D341Med (cell line): Measurements from ENCODE around the gene ZXDC.

Experiments
- DNase-seq: peaks from one replicate; pipeline ENCODE4 v3.0.0; 2012; ENCODE audit warnings: low spot score

Gene ZXDC

GRCh38 chr3:126473292-126474168 lies 2.2 kb downstream of the ZXDC start:
- no peak for DNase-seq

DNA sequence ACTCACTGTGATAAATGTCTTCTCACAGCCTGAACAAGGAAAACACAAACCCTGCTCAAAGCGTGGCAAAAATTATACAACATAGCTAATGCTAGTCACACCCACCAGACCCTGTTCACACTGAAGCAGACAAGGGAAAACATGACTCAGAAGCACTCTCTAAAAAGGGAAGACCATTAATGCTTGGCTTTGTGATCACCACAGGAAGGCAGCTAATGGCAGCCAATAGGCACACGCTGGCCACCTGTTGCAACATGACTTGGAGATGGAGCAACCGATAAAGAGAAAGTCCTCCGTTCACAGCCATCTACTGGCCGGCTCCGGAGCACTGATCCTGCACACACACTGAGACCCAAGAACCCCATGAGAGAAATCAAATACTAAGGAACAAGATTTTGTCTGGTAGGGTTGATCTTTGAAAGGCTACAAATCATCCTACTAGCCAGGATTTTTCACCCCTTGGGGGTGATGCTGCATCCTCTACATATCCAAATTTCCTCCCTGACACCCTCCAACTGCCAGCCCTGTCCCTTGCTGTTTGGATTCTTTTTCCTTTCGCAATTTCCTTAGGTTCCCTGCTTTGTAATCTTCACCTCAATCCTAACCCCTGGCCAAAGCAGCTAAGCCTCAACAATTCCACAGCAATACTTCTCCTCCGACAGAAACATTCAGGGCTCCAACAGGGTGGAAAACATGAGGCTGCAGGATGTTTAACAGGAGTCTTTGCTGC lies 3.2 kb downstream of the ZXDC start:
- DNase-seq: no peak

GRCh38 chr3:126469479-126469878 lies 6.2 kb downstream of the ZXDC start:
- no peak for DNase-seq

- no peak for DNase-seq
Observed at GRCh38 chr3:126468028-126468891, 7.4 kb downstream of the ZXDC start.

GRCh38 chr3:126467611-126467955 lies 8.1 kb downstream of the ZXDC start:
- no peak for DNase-seq

DNA sequence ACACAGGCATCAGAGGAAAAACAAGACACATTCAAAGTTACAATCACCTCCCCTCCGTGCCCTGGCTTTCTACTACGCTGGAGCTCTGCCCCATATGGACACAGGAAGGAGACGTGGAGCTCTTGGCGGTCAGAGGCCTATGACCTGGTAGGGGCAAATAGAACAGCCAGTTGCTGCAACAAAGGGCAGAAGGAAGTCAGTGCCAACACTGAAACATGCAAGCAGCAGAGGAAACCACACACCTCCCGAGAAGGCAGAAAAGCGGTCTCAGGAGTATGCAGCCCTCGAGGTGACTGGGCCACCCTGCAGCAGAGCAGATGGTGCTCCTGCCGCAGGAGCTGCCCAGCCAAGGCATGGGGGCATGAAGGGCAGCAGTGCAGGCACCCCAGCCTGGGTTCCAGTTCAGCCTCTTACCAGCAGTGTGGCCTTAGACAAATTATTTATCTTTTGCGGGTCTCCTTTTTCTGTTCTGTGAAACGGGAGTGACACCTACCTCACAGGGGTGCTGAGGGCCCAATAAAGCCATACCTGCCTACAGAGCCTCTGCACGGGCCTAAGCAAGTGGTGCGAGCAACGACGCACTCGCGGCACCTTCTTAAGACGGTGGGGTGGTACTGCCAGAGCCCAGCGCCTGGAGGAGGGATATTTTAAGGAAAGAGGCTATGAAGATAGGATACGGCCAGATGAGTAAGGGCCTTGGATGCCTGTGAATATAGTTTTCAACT lies 8.6 kb downstream of the ZXDC start:
- DNase-seq: no peak

GRCh38 chr3:126465928-126466544 lies 9.7 kb downstream of the ZXDC start:
- DNase-seq: peak; percentile 72

GRCh38 chr3:126464997-126465396 lies 10.7 kb downstream of the ZXDC start:
- no peak for DNase-seq

DNA sequence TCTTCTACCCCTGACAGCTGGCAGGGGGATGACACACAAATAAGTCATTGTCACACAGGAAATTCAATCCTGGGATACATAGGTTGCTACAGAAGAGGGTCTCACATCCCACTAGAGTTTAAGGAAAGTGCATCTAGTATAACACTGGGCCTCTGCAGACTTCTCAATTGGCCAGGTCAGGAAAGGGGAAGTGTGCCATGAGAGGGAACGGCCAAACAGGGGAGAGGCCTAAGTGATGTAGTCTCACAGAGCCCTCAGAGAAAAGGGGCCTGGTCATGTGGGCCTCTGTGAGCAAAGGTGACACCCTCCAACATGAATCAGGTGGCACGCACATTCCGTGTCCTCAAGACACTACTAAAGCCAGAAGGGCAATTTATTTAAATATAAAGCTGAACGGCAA lies 11.2 kb downstream of the ZXDC start:
- DNase-seq: no peak

- no peak for DNase-seq
Observed at GRCh38 chr3:126464093-126464492, 11.6 kb downstream of the ZXDC start.

- DNase-seq: no peak
Observed at GRCh38 chr3:126463521-126463920, 12.2 kb downstream of the ZXDC start.

GRCh38 chr3:126461450-126462070 lies 14.1 kb downstream of the ZXDC start:
- no peak for DNase-seq

DNA sequence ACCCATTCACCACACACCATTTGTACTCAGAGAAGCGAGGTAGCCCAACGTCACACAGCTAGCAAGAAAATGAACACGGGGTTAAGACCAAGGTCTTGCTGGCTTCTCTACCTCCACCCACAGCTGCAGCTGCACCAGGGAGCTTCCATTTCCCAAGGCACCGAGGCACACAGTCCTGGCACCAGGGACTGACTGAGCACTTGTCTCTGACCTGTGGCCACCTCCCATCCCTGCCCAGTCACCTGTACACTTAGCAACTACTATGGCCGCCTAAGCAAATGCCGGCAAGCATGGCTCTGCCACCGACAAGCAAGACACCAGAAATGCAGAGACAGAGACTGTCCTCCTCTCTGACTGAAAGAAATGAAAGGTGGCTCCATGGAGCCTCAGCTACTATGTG lies 15.3 kb downstream of the ZXDC start:
- DNase-seq: no peak

DNA sequence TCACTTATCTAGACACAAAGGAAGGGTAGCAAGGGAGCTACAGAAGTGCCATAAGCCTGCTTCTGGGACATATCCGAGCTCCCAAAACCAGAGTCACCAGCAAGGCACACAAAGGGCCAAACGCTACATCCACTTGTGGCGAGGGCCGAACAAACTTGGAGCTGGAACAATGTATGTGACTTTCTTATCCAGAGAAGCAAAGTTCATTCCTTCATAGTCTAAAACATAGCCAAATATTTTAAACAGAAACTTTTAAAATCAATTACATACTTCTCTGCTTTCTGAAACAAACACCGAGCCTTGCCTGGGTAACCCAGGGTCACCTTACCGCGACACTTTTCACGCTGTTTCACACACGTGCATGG lies 15.9 kb downstream of the ZXDC start:
- DNase-seq: no peak

DNA sequence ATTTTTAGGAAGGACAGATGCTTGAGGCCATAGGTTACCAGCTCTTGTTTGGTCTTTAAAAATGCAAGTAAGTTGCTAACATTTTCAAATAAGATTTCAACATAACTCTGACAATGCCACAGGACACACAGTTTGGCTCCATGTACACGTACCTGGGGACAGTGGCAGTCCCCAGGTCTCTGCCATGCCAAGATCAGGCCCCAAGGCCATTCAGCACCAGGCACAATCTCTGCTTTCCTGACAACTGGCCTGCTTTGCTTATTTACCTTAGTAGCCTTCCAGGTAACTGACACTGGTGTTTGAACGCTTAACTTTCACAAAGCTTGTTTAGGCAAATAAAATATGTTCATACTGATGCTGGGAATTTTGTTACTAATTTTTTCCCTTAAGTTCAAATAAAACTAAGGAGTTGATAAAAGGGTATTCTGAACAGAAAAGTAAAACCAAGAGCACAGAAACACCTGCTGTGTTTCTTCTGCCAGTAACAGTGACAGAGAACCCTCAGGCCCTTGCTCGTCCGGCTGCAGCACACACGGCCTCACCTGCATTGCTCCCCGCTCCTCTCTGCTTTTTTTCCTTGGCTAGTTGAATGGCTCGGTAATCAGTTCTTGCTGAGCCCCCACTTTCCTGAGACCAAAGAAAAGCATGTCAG lies 16.5 kb downstream of the ZXDC start:
- no peak for DNase-seq

DNA sequence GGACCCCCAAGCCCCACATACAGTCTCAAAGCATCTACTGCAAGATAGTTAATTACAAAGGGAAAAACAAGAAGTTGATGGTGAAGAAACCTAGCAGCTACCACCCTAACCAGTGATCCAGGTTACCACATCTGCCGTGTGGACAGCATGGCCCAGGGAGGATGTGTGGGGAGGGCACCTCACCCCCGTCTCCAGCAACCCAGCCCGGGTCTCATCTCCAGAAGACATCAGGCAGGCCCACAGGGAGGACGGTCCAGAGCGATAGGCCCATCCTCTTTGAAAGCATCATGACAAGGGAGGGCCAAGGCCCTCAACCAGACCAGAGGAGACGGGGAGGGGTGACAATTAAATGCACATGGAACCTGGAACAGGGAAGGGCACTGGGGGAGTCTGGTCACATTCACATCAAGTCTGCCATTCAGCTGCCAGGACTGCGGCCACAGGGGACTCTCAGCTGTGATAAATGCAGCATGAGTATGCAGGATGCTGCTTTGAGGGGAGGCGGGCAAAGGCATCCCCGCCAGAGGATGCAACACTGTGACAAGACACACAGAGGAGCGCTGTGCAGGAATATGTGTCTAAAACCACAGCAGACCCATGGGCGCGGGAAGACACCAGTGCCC lies 18.8 kb downstream of the ZXDC start:
- no peak for DNase-seq

GRCh38 chr3:126456211-126456610 lies 19.5 kb downstream of the ZXDC start:
- no peak for DNase-seq

DNA sequence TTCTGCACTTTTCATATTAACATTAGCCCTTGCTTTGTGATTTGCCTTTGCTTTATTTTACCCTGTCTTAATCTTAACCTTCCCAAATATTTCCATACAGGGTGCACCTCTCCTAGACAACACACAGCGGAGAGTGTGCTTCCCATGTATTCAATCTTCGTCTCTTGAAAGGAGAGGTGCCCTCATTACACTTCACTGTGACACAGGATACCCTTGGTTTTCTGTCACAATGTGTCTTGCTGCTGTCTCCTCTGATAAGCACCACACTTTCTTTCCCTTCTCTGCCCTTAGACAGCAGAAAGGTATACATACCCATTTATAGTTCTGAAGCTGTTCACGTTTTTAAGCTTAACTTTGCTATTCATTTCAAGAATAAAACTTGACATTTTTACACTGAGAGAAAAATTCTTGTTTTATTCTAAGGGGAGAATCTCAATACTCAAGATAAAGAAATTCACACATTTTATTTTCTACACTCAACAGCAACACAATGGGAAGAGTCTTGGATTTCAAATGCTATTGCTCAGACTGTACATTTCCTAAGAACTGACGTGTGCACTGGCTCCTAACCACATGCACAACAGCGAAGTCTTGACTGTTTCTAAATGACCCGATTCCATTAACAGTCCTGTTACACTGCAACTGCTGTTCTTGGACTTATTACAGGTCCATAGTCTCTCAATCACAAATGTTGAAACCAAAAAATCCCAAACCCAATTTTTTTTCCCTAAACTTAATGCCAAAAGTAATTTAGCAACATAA lies 21.1 kb downstream of the ZXDC start:
- DNase-seq: no peak

- DNase-seq: no peak
Observed at GRCh38 chr3:126454025-126454424, 21.7 kb downstream of the ZXDC start.
